H9 (cell line): ENCODE results near the gene PAK5. TPM values are rescaled to one million over a fixed set of nuclear protein-coding genes. Genes with fewer than 3 reads are reported as not detected.

Source experiments
- DNase-seq: peaks from one replicate; pipeline ENCODE4 v3.0.0-alpha.2; 2017
- H2AFZ ChIP-seq: one replicate; pipeline ENCODE4 v1.6.1; 2013; ENCODE audit warnings: mild to moderate bottlenecking, low read length, control low read depth, moderate library complexity
- H2AK5ac ChIP-seq: 2 replicates; pipeline ENCODE4 v1.6.1; 2013; ENCODE audit warnings: low read length, control low read depth, mixed read lengths; ENCODE audit not compliant: insufficient read length
- H2BK120ac ChIP-seq: one replicate; pipeline ENCODE4 v1.6.1; 2013; ENCODE audit warnings: low read depth, mild to moderate bottlenecking, low read length, control low read depth, inconsistent platforms; ENCODE audit not compliant: poor library complexity, severe bottlenecking
- H2BK12ac ChIP-seq: 2 replicates; pipeline ENCODE4 v1.6.1; 2013; ENCODE audit warnings: low read length, control low read depth, mixed read lengths, low read depth; ENCODE audit not compliant: insufficient read length
- H2BK15ac ChIP-seq: 2 replicates; pipeline ENCODE4 v1.6.1; 2013; ENCODE audit warnings: low read depth, low read length, control low read depth
- H2BK20ac ChIP-seq: one replicate; pipeline ENCODE4 v1.6.1; 2013; ENCODE audit warnings: low read depth, mild to moderate bottlenecking, low read length, control low read depth, inconsistent platforms; ENCODE audit not compliant: poor library complexity, severe bottlenecking
- H2BK5ac ChIP-seq: 2 replicates; pipeline ENCODE4 v1.6.1; 2013; ENCODE audit warnings: low read length, control low read depth, mixed read lengths; ENCODE audit not compliant: insufficient read length
- H3K14ac ChIP-seq: 2 replicates; pipeline ENCODE4 v1.6.1; 2013; ENCODE audit warnings: low read length, control low read depth; ENCODE audit not compliant: insufficient read depth
- H3K18ac ChIP-seq: 2 replicates; pipeline ENCODE4 v1.6.1; 2013; ENCODE audit warnings: low read depth, mild to moderate bottlenecking, mixed read lengths, low read length, control low read depth; ENCODE audit not compliant: insufficient read length
- H3K23ac ChIP-seq: 2 replicates; pipeline ENCODE4 v1.6.1; 2013; ENCODE audit warnings: low read length, control low read depth, mixed read lengths, low read depth; ENCODE audit not compliant: insufficient read length
- H3K23me2 ChIP-seq: 2 replicates; pipeline ENCODE4 v1.6.1; 2013; ENCODE audit warnings: low read depth, mild to moderate bottlenecking, mixed read lengths, low read length, control low read depth; ENCODE audit not compliant: insufficient read length, poor library complexity, severe bottlenecking
- H3K27ac ChIP-seq: 2 replicates; pipeline ENCODE4 v1.5.1; 2013; ENCODE audit warnings: low read length, control low read depth, mixed read lengths, low read depth; ENCODE audit not compliant: insufficient read length
- H3K27me3 ChIP-seq: 2 replicates; pipeline ENCODE4 v1.6.1; 2013; ENCODE audit warnings: low read length, control low read depth, inconsistent platforms; ENCODE audit not compliant: insufficient read depth
- H3K4ac ChIP-seq: 2 replicates; pipeline ENCODE4 v1.6.1; 2013; ENCODE audit warnings: low read depth, mild to moderate bottlenecking, control low read depth, inconsistent platforms, low read length, moderate library complexity
- H3K4me1 ChIP-seq: 2 replicates; pipeline ENCODE4 v1.6.1; 2013; ENCODE audit warnings: low read length, control low read depth, inconsistent platforms; ENCODE audit not compliant: insufficient read depth
- H3K4me2 ChIP-seq: 2 replicates; pipeline ENCODE4 v1.6.1; 2013; ENCODE audit warnings: low read length, control low read depth, mixed read lengths; ENCODE audit not compliant: insufficient read length, insufficient read depth
- H3K56ac ChIP-seq: 2 replicates; pipeline ENCODE4 v1.6.1; 2013; ENCODE audit warnings: low read depth, mild to moderate bottlenecking, mixed read lengths, low read length, control low read depth; ENCODE audit not compliant: insufficient read length
- H3K79me1 ChIP-seq: 2 replicates; pipeline ENCODE4 v1.6.1; 2013; ENCODE audit warnings: low read depth, mild to moderate bottlenecking, moderate library complexity, low read length, control low read depth, inconsistent platforms; ENCODE audit not compliant: insufficient read depth, poor library complexity, severe bottlenecking
- H3K79me2 ChIP-seq: 2 replicates; pipeline ENCODE4 v1.6.1; 2013; ENCODE audit warnings: low read length, control low read depth, inconsistent platforms; ENCODE audit not compliant: insufficient read depth
- H3K9ac ChIP-seq: 2 replicates; pipeline ENCODE4 v1.6.1; 2013; ENCODE audit warnings: low read length, control low read depth, mixed read lengths; ENCODE audit not compliant: insufficient read length; ENCODE audit errors: extremely low read depth
- H3K9me3 ChIP-seq: one replicate; pipeline ENCODE4 v1.6.1; 2013; ENCODE audit warnings: low read depth, low read length, inconsistent platforms; ENCODE audit not compliant: control insufficient read depth
- H3T11ph ChIP-seq: one replicate; pipeline ENCODE4 v1.6.1; 2013; ENCODE audit warnings: mild to moderate bottlenecking, low read length, control low read depth, inconsistent platforms
- H4K20me1 ChIP-seq: one replicate; pipeline ENCODE4 v1.6.1; 2013; ENCODE audit not compliant: control insufficient read depth, insufficient read length, insufficient read depth
- H4K5ac ChIP-seq: 2 replicates; pipeline ENCODE4 v1.6.1; 2013; ENCODE audit warnings: low read depth, mild to moderate bottlenecking, mixed read lengths, low read length, control low read depth; ENCODE audit not compliant: insufficient read length
- H4K8ac ChIP-seq: replicated peaks from 2 replicates; pipeline ENCODE4 v1.6.1; 2013; ENCODE audit warnings: low read length, control low read depth, mixed read lengths, low read depth; ENCODE audit not compliant: insufficient read length
- H4K91ac ChIP-seq: 2 replicates; pipeline ENCODE4 v1.6.1; 2013; ENCODE audit warnings: low read depth, mild to moderate bottlenecking, moderate library complexity, mixed read lengths, low read length, control low read depth; ENCODE audit not compliant: insufficient read length
- H3K27ac Mint-ChIP-seq, 3 experiments: 2 replicates in 2 of 3; 3 replicates in 1 of 3; pipeline ENCODE4 v1.8.0; 2020 to 2021; ENCODE audit warnings: mixed read lengths in 3 of 3, mild to moderate bottlenecking in 1 of 3, moderate library complexity in 1 of 3
- H3K27me3 Mint-ChIP-seq: 2 replicates; pipeline ENCODE4 v1.8.0; 2021; ENCODE audit warnings: low read depth, mild to moderate bottlenecking, moderate library complexity, mixed read lengths
- H3K36me3 Mint-ChIP-seq, 3 experiments: 2 replicates in 2 of 3; 3 replicates in 1 of 3; pipeline ENCODE4 v1.8.0; 2020 to 2021; ENCODE audit warnings: low read depth in 3 of 3, mixed read lengths in 3 of 3; ENCODE audit not compliant: insufficient read depth in 1 of 3
- H3K4me1 Mint-ChIP-seq, 2 experiments: 2 replicates each; pipeline ENCODE4 v1.8.0; 2020; ENCODE audit warnings: mixed read lengths in 2 of 2
- H3K4me3 Mint-ChIP-seq, 2 experiments: 2 replicates in 1 of 2; 3 replicates in 1 of 2; pipeline ENCODE4 v1.8.0; 2020 to 2021; ENCODE audit warnings: mild to moderate bottlenecking in 2 of 2, mixed read lengths in 2 of 2, moderate library complexity in 1 of 2
- H3K9me3 Mint-ChIP-seq, 2 experiments: 2 replicates in 1 of 2; 3 replicates in 1 of 2; pipeline ENCODE4 v1.8.0; 2020; ENCODE audit warnings: mild to moderate bottlenecking in 2 of 2, mixed read lengths in 2 of 2, moderate library complexity in 1 of 2
- CTCF ChIP-seq: fragments of 200-600 bp; sonication (generic); conservative IDR thresholded peaks from 3 replicates; pipeline ENCODE4 v1.8.0; 2021; ENCODE audit warnings: antibody characterized with exemption, mild to moderate bottlenecking
- WGBS: extraction: QIAGEN DNeasy Blood & Tissue Kit; methylation state at CpG from one replicate; pipeline ENCODE4 v1.1.7; 2013; ENCODE audit warnings: missing lambda C conversion rate, low lambda C conversion rate, mixed read lengths; ENCODE audit not compliant: insufficient read length; ENCODE audit errors: extremely low coverage; 5-methylcytosine and 5-hydroxymethylcytosine counted together
- total RNA-seq: library from RNA; stranded (reverse); gene quantifications from 2 replicates; pipeline ENCODE4 v1.2.1, GENCODE V29; 2021

The PAK5 gene
- total RNA-seq, 1 experiment from 2014 or later = 0.20 TPM

- Histone ChIP-seq H4K20me1 (no peaks in the 10 kb centered on the region), H2BK12ac (no peak overlapping the region), H2AFZ (no peak overlapping the region), H2BK20ac (no peak overlapping the region), H3K18ac (no peak overlapping the region), H3K79me2 (no peaks in the 10 kb centered on the region), H3T11ph (no peak overlapping the region), H2AK5ac (no peak overlapping the region), H4K5ac (no peak overlapping the region), H3K79me1 (no peaks in the 10 kb centered on the region), H3K27ac (no peak overlapping the region), H3K14ac (no peak overlapping the region; the same call in 1 of the 2 replicates), H3K27me3 (no peaks in the 10 kb centered on the region), H2BK120ac (no peak overlapping the region), H4K8ac (no peak overlapping the region), H3K23me2 (no peaks in the 10 kb centered on the region), H3K4me1 (no peaks in the 10 kb centered on the region), H4K91ac (no peak overlapping the region), H2BK5ac (no peak overlapping the region), H3K23ac (no peak overlapping the region), H3K9me3 (no peaks in the 10 kb centered on the region), H3K4ac (no peak overlapping the region), H2BK15ac (no peak overlapping the region), H3K56ac (no peak overlapping the region), H3K4me2 (no peak overlapping the region), H3K9ac (no peak overlapping the region)
- Mint-ChIP-seq H3K9me3 (no peaks in the 10 kb centered on the region), H3K27ac (no peak overlapping the region), H3K4me3 (no peak overlapping the region), H3K27me3 (no peaks in the 10 kb centered on the region; the same call in 1 of the 2 replicates), H3K36me3 (no peaks in the 10 kb centered on the region), H3K4me1 (no peaks in the 10 kb centered on the region; a peak in 1 of 4 replicates)
- no CpG with 5 or more reads among the region's 3 CpGs for WGBS
- DNase-seq = no peak
- no peak for TF ChIP-seq CTCF
These were observed 342.7 kb downstream of the PAK5 start for GRCh38 chr20:9496155-9496554.
